K562 (cell line): ENCODE results near the gene ESPN. TPM values are rescaled to one million over a fixed set of nuclear protein-coding genes. Genes with fewer than 3 reads are reported as not detected.

ENCODE experiments used
- CREB3L1 ChIP-seq: fragments of 450-650 bp; IDR thresholded peaks from 2 replicates; pipeline ENCODE4 v1.6.1; 2014; ENCODE audit warnings: low read depth, mild to moderate bottlenecking, moderate library complexity, borderline replicate concordance
- ZNF12 ChIP-seq: sonication (generic); formaldehyde crosslinking; IDR thresholded peaks from 2 replicates; pipeline ENCODE4 v1.4.0; 2020; ENCODE audit warnings: mild to moderate bottlenecking, missing genetic modification reagents
- ZNF23 ChIP-seq: fragments of 250-450 bp; sonication (Bioruptor Pico); IDR thresholded peaks from 2 replicates; pipeline ENCODE4 v1.4.0; 2020; ENCODE audit warnings: mild to moderate bottlenecking
- ZNF311 ChIP-seq: fragments of 250-450 bp; sonication (Bioruptor Pico); IDR thresholded peaks from 2 replicates; pipeline ENCODE4 v1.4.0; 2020; ENCODE audit warnings: mild to moderate bottlenecking, moderate library complexity
- polyA plus RNA-seq, 8 experiments: library from polyadenylated mRNA; depleted of rRNA in 4 of 8; stranded (reverse) in 5 of 8; unstranded in 3 of 8; fragments of >200 nt; fragmentation: Nextera tagmentation in 2 of 8; fragmentation: Illumina TruSeq in 1 of 8; extraction: Ambion mirVana in 2 of 8; extraction: Trizol in 1 of 8; gene quantifications; 2 replicates each; pipeline versions ENCODE4 v1.2.1 to v1.2.3, GENCODE V29; 2011 to 2014; ENCODE audit warnings: inconsistent platforms in 1 of 8, missing spikeins in 1 of 8
- total RNA-seq, 7 experiments: library from RNA; depleted of rRNA in 6 of 7; stranded (reverse); fragments of >200 nt in 6 of 7; fragmentation: Illumina TruSeq in 2 of 7; extraction: Trizol in 2 of 7; gene quantifications; 2 replicates each; pipeline versions ENCODE4 v1.2.1 to v1.2.3, GENCODE V29; 2011 to 2021; ENCODE audit warnings: low replicate concordance in 1 of 7
- TF ChIP-seq, protein P1 (sequence below), 2 experiments: fragments of 450-650 bp; conservative IDR thresholded peaks; 2 replicates each; pipeline ENCODE4 v1.6.1; 2017; ENCODE audit warnings: mild to moderate bottlenecking in 2 of 2, moderate library complexity in 2 of 2
- TF ChIP-seq, protein P2 (sequence below): fragments of 450-650 bp; IDR thresholded peaks from 2 replicates; pipeline ENCODE4 v1.7.0; 2016; ENCODE audit warnings: borderline replicate concordance

Gene ESPN
- total and polyA plus RNA-seq, 9 of the 15 experiments (the other 6 are each of a cell fraction or from before 2014, with no cell fraction given): 0.07 to 1.2 (median 0.45) TPM; not detected in 3

DNA sequence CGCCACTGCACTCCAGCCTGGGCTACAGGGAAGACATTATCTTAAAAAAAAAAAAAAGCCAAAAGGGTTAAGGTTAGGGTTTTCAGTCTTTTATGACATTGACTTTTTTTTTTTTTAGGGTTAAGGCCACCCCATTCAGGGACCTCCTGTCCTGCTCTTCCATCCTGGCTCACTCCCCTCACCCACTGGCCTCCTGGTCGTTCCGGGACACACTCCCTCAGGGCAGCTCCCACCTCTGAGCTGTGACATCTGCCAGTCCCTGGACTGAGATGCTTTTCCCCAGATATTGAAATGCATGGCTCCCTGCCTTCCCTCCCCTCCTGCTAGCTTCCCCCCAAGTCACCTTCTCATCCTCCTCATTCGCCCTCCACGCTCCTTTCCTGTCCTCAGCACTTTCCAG lies 57.2 kb downstream of the ESPN start (continued):
- TF ChIP-seq CREB3L1: no peak
- no peak for TF ChIP-seq ZNF12 (CRISPR knock-in tag)
- TF ChIP-seq ZNF311 (CRISPR knock-in tag): no peak
- TF ChIP-seq, protein P1, sequence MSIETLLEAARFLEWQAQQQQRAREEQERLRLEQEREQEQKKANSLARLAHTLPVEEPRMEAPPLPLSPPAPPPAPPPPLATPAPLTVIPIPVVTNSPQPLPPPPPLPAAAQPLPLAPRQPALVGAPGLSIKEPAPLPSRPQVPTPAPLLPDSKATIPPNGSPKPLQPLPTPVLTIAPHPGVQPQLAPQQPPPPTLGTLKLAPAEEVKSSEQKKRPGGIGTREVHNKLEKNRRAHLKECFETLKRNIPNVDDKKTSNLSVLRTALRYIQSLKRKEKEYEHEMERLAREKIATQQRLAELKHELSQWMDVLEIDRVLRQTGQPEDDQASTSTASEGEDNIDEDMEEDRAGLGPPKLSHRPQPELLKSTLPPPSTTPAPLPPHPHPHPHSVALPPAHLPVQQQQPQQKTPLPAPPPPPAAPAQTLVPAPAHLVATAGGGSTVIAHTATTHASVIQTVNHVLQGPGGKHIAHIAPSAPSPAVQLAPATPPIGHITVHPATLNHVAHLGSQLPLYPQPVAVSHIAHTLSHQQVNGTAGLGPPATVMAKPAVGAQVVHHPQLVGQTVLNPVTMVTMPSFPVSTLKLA (conservative IDR thresholded peaks at IDR 0.05): no peak
- no peak for TF ChIP-seq ZNF23 (CRISPR knock-in tag)
- TF ChIP-seq, protein P2, sequence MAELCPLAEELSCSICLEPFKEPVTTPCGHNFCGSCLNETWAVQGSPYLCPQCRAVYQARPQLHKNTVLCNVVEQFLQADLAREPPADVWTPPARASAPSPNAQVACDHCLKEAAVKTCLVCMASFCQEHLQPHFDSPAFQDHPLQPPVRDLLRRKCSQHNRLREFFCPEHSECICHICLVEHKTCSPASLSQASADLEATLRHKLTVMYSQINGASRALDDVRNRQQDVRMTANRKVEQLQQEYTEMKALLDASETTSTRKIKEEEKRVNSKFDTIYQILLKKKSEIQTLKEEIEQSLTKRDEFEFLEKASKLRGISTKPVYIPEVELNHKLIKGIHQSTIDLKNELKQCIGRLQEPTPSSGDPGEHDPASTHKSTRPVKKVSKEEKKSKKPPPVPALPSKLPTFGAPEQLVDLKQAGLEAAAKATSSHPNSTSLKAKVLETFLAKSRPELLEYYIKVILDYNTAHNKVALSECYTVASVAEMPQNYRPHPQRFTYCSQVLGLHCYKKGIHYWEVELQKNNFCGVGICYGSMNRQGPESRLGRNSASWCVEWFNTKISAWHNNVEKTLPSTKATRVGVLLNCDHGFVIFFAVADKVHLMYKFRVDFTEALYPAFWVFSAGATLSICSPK: no peak
